Lung microvascular endothelial cell (primary cell): ENCODE measurements around the gene EIF1. TPM values are rescaled to one million over a fixed set of nuclear protein-coding genes. Genes with fewer than 3 reads are reported as not detected.
"Not testable (repeated sequence)": the region's sequence is repeated elsewhere in the genome, so short reads cannot be mapped to it uniquely, and the experiment has no call there.

Experiments used
- DNase-seq, 2 donors: peaks; one replicate each; pipeline versions ENCODE4 v3.0.0 to v3.0.0-alpha.2; 2010; ENCODE audit warnings: low read depth in 2 of 2
- total RNA-seq: library from RNA; depleted of rRNA; stranded (reverse); fragments of >200 nt; gene quantifications from 2 replicates; pipeline ENCODE4 v1.2.1, GENCODE V29; 2014

EIF1 gene
- total RNA-seq, 1 donor from 2014 or later: 82.5 TPM

- DNase-seq: no peak
These were observed 33.0 kb upstream of the EIF1 start for GRCh38 chr17:41655611-41656111.

GRCh38 chr17:41656249-41657023, 32.2 kb upstream of the EIF1 start:
- DNase-seq: no peak

GRCh38 chr17:41657176-41657754, 31.4 kb upstream of the EIF1 start:
- no peak for DNase-seq

- no peak for DNase-seq
These were observed 30.7 kb upstream of the EIF1 start for GRCh38 chr17:41657936-41658335.

GRCh38 chr17:41658846-41659245, 29.8 kb upstream of the EIF1 start:
- DNase-seq: no peak

- no peak for DNase-seq
These were observed 29.1 kb upstream of the EIF1 start for GRCh38 chr17:41659427-41660212.

GRCh38 chr17:41660221-41660711, 28.4 kb upstream of the EIF1 start:
- DNase-seq: no peak

- DNase-seq: no peak
These were observed 25.1 kb upstream of the EIF1 start for GRCh38 chr17:41663451-41664171.

GRCh38 chr17:41664172-41664457, 24.6 kb upstream of the EIF1 start:
- DNase-seq: no peak

GRCh38 chr17:41664587-41665565, 23.8 kb upstream of the EIF1 start:
- no peak for DNase-seq

GRCh38 chr17:41665566-41666236, 23.0 kb upstream of the EIF1 start:
- DNase-seq: peak; percentile 80 to 88

- peak; percentile 60 to 65 for DNase-seq
These were observed 22.4 kb upstream of the EIF1 start for GRCh38 chr17:41666237-41666641.

GRCh38 chr17:41666708-41667279, 21.9 kb upstream of the EIF1 start:
- peak; percentile 68 to 79 for DNase-seq

- peak in 1 of 2 donors; percentile 33 for DNase-seq
These were observed 21.2 kb upstream of the EIF1 start for GRCh38 chr17:41667280-41668041.

- no peak for DNase-seq
These were observed 16.5 kb upstream of the EIF1 start for GRCh38 chr17:41672153-41672552.

GRCh38 chr17:41675157-41676057, 13.3 kb upstream of the EIF1 start:
- not testable (repeated sequence) for DNase-seq

- no peak for DNase-seq
These were observed 12.6 kb upstream of the EIF1 start for GRCh38 chr17:41676058-41676419.
